Hepatocyte (in vitro differentiated cells): ENCODE results near the gene CCR3.

Experiments
- CTCF ChIP-seq: fragments of 200-600 bp; sonication (generic); IDR thresholded peaks from 2 replicates; pipeline ENCODE4 v1.5.1; 2016; ENCODE audit warnings: antibody characterized with exemption, mild to moderate bottlenecking; ENCODE audit not compliant: poor library complexity
- EZH2 ChIP-seq: fragments of 200-600 bp; sonication (generic); IDR thresholded peaks from 2 replicates; pipeline ENCODE4 v1.6.1; 2016; ENCODE audit warnings: antibody characterized with exemption, mild to moderate bottlenecking, borderline replicate concordance
- EZH2phosphoT487 ChIP-seq: fragments of 200-600 bp; sonication (generic); IDR thresholded peaks from one replicate; pipeline ENCODE4 v1.6.1; 2018; ENCODE audit warnings: antibody characterized with exemption, mild to moderate bottlenecking, low read depth, moderate library complexity; ENCODE audit not compliant: unreplicated experiment, severe bottlenecking

GRCh38 chr3:46281551-46281950, 39.3 kb downstream of the CCR3 start:
- TF ChIP-seq CTCF (no peak), EZH2phosphoT487 (no peak), EZH2 (no peak)
